CD14-positive monocyte (primary cell): Measurements from ENCODE around the gene BMPER. TPM values are rescaled to one million over a fixed set of nuclear protein-coding genes. Genes with fewer than 3 reads are reported as not detected.

Experiments used
- DNase-seq, 3 donors: peaks; one replicate each; pipeline ENCODE4 v3.0.0-alpha.2; 2011 to 2022
- H2AFZ ChIP-seq: 2 replicates; pipeline ENCODE4 v1.6.0; 2012; ENCODE audit warnings: mild to moderate bottlenecking, low read depth, low read length, inconsistent platforms; ENCODE audit not compliant: insufficient read depth, poor library complexity, severe bottlenecking
- H3K27ac ChIP-seq, 2 donors: 1 replicate in 1 of 2; 2 replicates in 1 of 2; pipeline ENCODE4 v1.5.1; 2012 to 2013; ENCODE audit warnings: low read length in 2 of 2, control low read depth in 1 of 2, inconsistent platforms in 1 of 2, low read depth in 1 of 2, mild to moderate bottlenecking in 1 of 2
- H3K27me3 ChIP-seq, 2 donors: one replicate each; pipeline versions ENCODE4 v1.6.0 to v1.6.1; 2011 to 2013; ENCODE audit warnings: low read length in 2 of 2; ENCODE audit not compliant: control insufficient read depth in 2 of 2, insufficient read depth in 2 of 2
- H3K36me3 ChIP-seq, 2 donors: replicated peaks in 1 of 2; 1 replicate in 1 of 2; 2 replicates in 1 of 2; pipeline versions ENCODE4 v1.5.1 to v1.6.1; 2012 to 2013; ENCODE audit warnings: low read length in 2 of 2, control low read depth in 1 of 2, inconsistent platforms in 1 of 2, mild to moderate bottlenecking in 1 of 2; ENCODE audit not compliant: insufficient read depth in 2 of 2, control insufficient read depth in 1 of 2
- H3K4me1 ChIP-seq, 2 donors: 1 replicate in 1 of 2; 2 replicates in 1 of 2; pipeline versions ENCODE4 v1.5.1 to v1.6.1; 2012 to 2013; ENCODE audit warnings: low read length in 2 of 2, control low read depth in 1 of 2, inconsistent platforms in 1 of 2, mild to moderate bottlenecking in 1 of 2, moderate library complexity in 1 of 2; ENCODE audit not compliant: insufficient read depth in 2 of 2, control insufficient read depth in 1 of 2
- H3K4me2 ChIP-seq: replicated peaks from 2 replicates; pipeline ENCODE3; 2012; ENCODE audit warnings: low read length, moderate library complexity, mild to moderate bottlenecking; ENCODE audit not compliant: poor library complexity, severe bottlenecking; ENCODE audit errors: extremely low read depth
- H3K4me3 ChIP-seq, 3 experiments: fragments of 200-600 bp in 1 of 3; sonication (generic) in 1 of 3; replicated peaks in 1 of 3; 1 replicate in 2 of 3; 2 replicates in 1 of 3; pipeline ENCODE4 v1.5.1; 2011 to 2013; ENCODE audit warnings: low read length in 3 of 3, mild to moderate bottlenecking in 3 of 3, control low read depth in 2 of 3, low read depth in 2 of 3, inconsistent platforms in 1 of 3, moderate library complexity in 1 of 3
- H3K79me2 ChIP-seq: 2 replicates; pipeline ENCODE4 v1.6.0; 2012; ENCODE audit warnings: mild to moderate bottlenecking, control low read depth, inconsistent platforms, low read length, moderate library complexity; ENCODE audit not compliant: insufficient read depth
- H3K9ac ChIP-seq: 2 replicates; pipeline ENCODE4 v1.6.0; 2017; ENCODE audit warnings: low read length, mild to moderate bottlenecking; ENCODE audit not compliant: insufficient read depth, poor library complexity, severe bottlenecking
- H3K9me3 ChIP-seq, 2 donors: replicated peaks in 1 of 2; 1 replicate in 1 of 2; 2 replicates in 1 of 2; pipeline versions ENCODE4 v1.5.1 to v1.6.1; 2012 to 2013; ENCODE audit warnings: low read length in 2 of 2, control low read depth in 1 of 2; ENCODE audit not compliant: control insufficient read depth in 1 of 2, insufficient read depth in 1 of 2
- H4K20me1 ChIP-seq: 2 replicates; pipeline ENCODE4 v1.6.0; 2012; ENCODE audit warnings: mild to moderate bottlenecking, low read length, control low read depth, moderate library complexity; ENCODE audit not compliant: insufficient read depth
- H3K27ac Mint-ChIP-seq, 7 donors: one replicate each; pipeline ENCODE4 v1.8.0; 2020; ENCODE audit warnings: mild to moderate bottlenecking in 7 of 7, mixed read lengths in 7 of 7, moderate library complexity in 6 of 7, inconsistent platforms in 2 of 7
- H3K27me3 Mint-ChIP-seq, 3 donors: one replicate each; pipeline ENCODE4 v1.8.0; 2021 to 2022; ENCODE audit warnings: low read depth in 3 of 3, mild to moderate bottlenecking in 3 of 3, mixed read lengths in 3 of 3, moderate library complexity in 3 of 3, inconsistent platforms in 1 of 3
- H3K36me3 Mint-ChIP-seq, 2 donors: one replicate each; pipeline ENCODE4 v1.8.0; 2020; ENCODE audit warnings: mixed read lengths in 2 of 2, inconsistent platforms in 1 of 2, mild to moderate bottlenecking in 1 of 2
- H3K4me1 Mint-ChIP-seq: one replicate; pipeline ENCODE4 v1.8.0; 2020; ENCODE audit warnings: mild to moderate bottlenecking, mixed read lengths
- H3K4me3 Mint-ChIP-seq, 2 donors: one replicate each; pipeline ENCODE4 v1.8.0; 2020; ENCODE audit warnings: mild to moderate bottlenecking in 2 of 2, mixed read lengths in 2 of 2, moderate library complexity in 1 of 2
- H3K9me3 Mint-ChIP-seq, 7 donors: one replicate each; pipeline ENCODE4 v1.8.0; 2020 to 2022; ENCODE audit warnings: mixed read lengths in 7 of 7, mild to moderate bottlenecking in 6 of 7, moderate library complexity in 6 of 7, inconsistent platforms in 2 of 7
- WGBS: methylation state at CpG from one replicate; pipeline ENCODE4 v1.1.5; 2013; ENCODE audit warnings: missing lambda C conversion rate; ENCODE audit not compliant: insufficient coverage; 5-methylcytosine and 5-hydroxymethylcytosine counted together
- intact Hi-C, 2 donors: fragments of 100-400 bp; cut with micrococcal nuclease; formaldehyde crosslinking; loops; one replicate each; pipeline versions ENCODE4 v1.15.0 to v1.15.1; 2023
- polyA plus RNA-seq, 3 donors: library from polyadenylated mRNA; depleted of rRNA in 1 of 3; unstranded in 2 of 3; stranded (reverse) in 1 of 3; fragments of 300-500 nt in 2 of 3; fragments of >200 nt in 1 of 3; fragmentation: Illumina TruSeq in 2 of 3; gene quantifications; 1 replicate in 2 of 3; 2 replicates in 1 of 3; pipeline ENCODE4 v1.2.3, GENCODE V29; 2012 to 2021
- TF ChIP-seq, protein P1 (sequence below): fragments of 200-600 bp; IDR thresholded peaks from one replicate; pipeline ENCODE4 v1.8.0; 2022; ENCODE audit warnings: antibody characterized with exemption, mild to moderate bottlenecking

The BMPER gene
- polyA plus RNA-seq, 3 donors, result not detected

DNA sequence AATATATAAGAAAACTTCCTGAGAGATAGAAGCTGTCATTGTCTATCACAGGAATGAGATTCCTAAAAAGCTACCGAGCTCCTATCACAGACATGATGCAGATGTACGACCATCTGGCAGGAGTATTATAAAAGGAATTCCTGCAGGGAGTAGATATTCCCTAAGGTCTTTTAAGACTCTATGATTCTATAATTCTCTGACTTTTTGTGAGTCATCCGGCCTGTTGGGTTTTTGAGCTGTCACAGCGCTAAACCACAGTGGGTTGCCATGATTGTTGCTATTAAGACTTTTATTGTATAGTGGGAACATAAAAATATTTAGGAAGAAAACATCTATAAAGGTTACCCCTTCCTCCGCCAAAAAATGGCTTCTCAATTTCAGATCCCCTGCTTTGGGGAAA is 223.4 kb downstream of the BMPER start:
- H3K4me3 ChIP-seq, result no peak overlapping the region
- Mint-ChIP-seq H3K36me3 (no peaks in the 10 kb centered on the region), H3K4me1 (no peaks in the 10 kb centered on the region), H3K9me3 (peaks cover 0 to 10% (median 6%) of the 10 kb centered on the region in 7 donors), H3K27me3 (peaks cover 0 to 2% (median 1%) of the 10 kb centered on the region in 3 donors), H3K27ac (no peak overlapping the region), H3K4me3 (no peak overlapping the region)
- no peaks in the 10 kb centered on the region for H3K79me2 ChIP-seq
- H4K20me1 ChIP-seq, result no peaks in the 10 kb centered on the region
- no peaks in the 10 kb centered on the region for H3K36me3 ChIP-seq
- no peak overlapping the region for H2AFZ ChIP-seq
- peaks cover 3 to 11% of the 10 kb centered on the region in 2 donors for H3K9me3 ChIP-seq
- TF ChIP-seq, protein P1, sequence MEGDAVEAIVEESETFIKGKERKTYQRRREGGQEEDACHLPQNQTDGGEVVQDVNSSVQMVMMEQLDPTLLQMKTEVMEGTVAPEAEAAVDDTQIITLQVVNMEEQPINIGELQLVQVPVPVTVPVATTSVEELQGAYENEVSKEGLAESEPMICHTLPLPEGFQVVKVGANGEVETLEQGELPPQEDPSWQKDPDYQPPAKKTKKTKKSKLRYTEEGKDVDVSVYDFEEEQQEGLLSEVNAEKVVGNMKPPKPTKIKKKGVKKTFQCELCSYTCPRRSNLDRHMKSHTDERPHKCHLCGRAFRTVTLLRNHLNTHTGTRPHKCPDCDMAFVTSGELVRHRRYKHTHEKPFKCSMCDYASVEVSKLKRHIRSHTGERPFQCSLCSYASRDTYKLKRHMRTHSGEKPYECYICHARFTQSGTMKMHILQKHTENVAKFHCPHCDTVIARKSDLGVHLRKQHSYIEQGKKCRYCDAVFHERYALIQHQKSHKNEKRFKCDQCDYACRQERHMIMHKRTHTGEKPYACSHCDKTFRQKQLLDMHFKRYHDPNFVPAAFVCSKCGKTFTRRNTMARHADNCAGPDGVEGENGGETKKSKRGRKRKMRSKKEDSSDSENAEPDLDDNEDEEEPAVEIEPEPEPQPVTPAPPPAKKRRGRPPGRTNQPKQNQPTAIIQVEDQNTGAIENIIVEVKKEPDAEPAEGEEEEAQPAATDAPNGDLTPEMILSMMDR, result no peak
- intact Hi-C loops, result no loop called here
- no peaks in the 10 kb centered on the region for H3K4me1 ChIP-seq
- DNase-seq, result no peak
- no peaks in the 10 kb centered on the region for H3K27me3 ChIP-seq
- no peak overlapping the region for H3K9ac ChIP-seq
- no peak overlapping the region for H3K4me2 ChIP-seq
- no peak overlapping the region for H3K27ac ChIP-seq
- no CpG with 5 or more reads among the region's 5 CpGs for WGBS

DNA sequence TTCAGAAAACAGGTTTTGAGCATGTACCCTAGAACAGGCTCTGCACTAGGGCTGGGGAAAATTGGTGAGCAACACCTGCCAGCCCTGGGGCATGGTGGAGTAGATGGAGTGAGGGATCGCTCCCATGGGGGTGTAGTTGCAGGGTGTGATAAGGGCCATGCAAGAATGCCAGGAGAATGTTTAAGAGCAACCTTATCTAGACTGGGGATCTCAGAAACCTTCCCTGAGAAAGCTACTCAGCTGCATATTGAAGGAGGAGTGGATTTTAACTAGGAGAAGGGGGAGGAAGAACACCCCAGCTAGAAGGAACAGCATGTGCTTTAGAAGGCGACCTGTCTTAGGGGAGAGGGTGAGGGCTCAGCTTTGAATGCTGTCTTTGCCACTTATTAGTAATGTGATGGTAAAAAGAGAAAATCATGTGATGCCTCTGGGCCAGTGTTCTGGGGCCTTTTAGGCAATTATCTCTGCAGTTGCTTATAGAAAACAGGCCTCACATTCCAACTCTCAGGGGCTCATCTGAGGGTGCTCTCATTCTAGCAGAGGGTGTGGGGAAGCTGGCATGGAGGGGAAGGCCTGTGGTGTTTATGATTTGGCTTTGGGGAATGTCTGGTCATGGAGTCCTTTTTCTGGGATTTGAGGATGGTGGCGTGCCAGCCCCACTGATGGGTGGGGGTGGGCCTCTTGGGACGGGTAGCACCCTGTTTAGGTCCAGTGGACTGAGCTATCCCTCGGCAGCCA is 225.4 kb downstream of the BMPER start:
- Histone ChIP-seq H3K36me3 (no peaks in the 10 kb centered on the region), H2AFZ (no peak overlapping the region), H3K4me3 (no peak overlapping the region), H4K20me1 (no peaks in the 10 kb centered on the region), H3K4me2 (no peak overlapping the region), H3K9me3 (peaks cover 3 to 4% of the 10 kb centered on the region in 2 donors), H3K4me1 (no peaks in the 10 kb centered on the region), H3K9ac (no peak overlapping the region), H3K27me3 (no peaks in the 10 kb centered on the region), H3K27ac (no peak overlapping the region), H3K79me2 (no peaks in the 10 kb centered on the region)
- TF ChIP-seq, protein P1, result no peak
- WGBS, result 87% methylated on average over 4 of the region's 5 CpGs
- no peak for DNase-seq
- H3K4me3 Mint-ChIP-seq, result no peak overlapping the region
- H3K27me3 Mint-ChIP-seq, result peaks cover 0 to 2% (median 1%) of the 10 kb centered on the region in 3 donors
- no peak overlapping the region for H3K27ac Mint-ChIP-seq
- H3K4me1 Mint-ChIP-seq, result no peaks in the 10 kb centered on the region
- no peaks in the 10 kb centered on the region for H3K36me3 Mint-ChIP-seq
- peaks cover 0 to 4% (median 2%) of the 10 kb centered on the region in 7 donors for H3K9me3 Mint-ChIP-seq
- intact Hi-C loops, result no loop called here
